ENCODE data around the gene TGFA. TPM values are rescaled to one million over a fixed set of nuclear protein-coding genes. Genes with fewer than 3 reads are reported as not detected.

The TGFA gene
- total RNA-seq = not detected in 2 replicates
- polyA plus RNA-seq = 0.06 TPM in 1 of 2 replicates, not detected in the other
- polyA plus RNA-seq (2012) = not detected in 2 replicates
- polyA minus RNA-seq (ENCODE audit: low replicate concordance) = not detected in 2 replicates

DNA sequence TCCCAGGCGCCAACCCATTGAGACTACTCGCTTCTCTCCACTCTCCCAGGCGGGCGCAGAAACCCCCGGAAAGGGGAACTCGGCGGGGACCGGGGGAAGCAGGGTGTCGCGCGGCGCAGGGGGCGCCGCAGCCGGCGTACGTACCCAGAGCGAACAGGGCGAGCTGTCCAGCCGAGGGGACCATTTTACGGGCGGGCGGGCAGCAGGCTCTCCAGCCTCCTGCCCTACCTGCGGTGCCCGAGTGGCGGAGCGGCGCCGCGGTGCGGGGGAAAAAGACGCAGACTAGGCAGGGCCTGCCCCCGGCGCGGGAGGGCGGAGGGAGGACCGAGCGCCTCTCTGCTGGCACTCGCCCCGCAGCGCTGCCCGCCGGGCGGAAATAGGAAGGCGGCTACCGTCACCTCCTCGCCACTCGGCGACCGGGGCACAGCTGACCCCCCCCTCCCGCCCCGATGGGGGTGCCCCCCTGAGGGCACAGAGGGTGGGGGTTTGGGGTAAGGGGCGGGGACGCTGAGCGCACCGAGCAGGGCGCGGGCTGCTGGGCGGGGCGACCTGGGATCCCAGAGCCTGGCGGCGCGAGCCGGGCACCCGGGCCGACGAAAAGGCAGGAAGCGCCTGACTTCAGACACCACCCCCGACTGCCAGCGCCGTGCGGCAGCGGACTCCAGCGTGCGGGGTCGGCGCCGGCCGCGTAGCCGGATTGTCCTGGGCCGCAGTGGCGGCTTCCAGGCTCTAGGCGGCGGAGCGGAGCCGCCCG is at the start of gene TGFA:
TSS of gene TGFA (minus strand) at position 243 of the 754 bp plus-strand sequence. CDS start at position 184, 59 bp downstream.
- Histone ChIP-seq H2AFZ (ENCODE audit: low read length) (no peak within 1 kb of the TSS), H3K27me3 (ENCODE audit: control insufficient read depth, insufficient read depth, low read length) (peaks cover 21% of the 10 kb centered on the region), H3K9ac (ENCODE audit: insufficient read depth, low read length) (no peak within 1 kb of the TSS), H3K79me2 (ENCODE audit: control insufficient read depth, insufficient read depth, low read length) (no peaks in the 10 kb centered on the region), H4K20me1 (ENCODE audit: control insufficient read depth, extremely low read depth, insufficient read depth, low read length) (no peaks in the 10 kb centered on the region), H3K4me3 (replicated peaks in 1 of 4; ENCODE audit: control extremely low read depth in 1 of 4, insufficient read depth in 1 of 4, low read depth in 3 of 4, low read length in 4 of 4) (peak within 1 kb of the TSS; percentile 12 to 55 (median 36)), H3K27ac (ENCODE audit: insufficient read depth, low read length) (no peak within 1 kb of the TSS), H3K4me1 (ENCODE audit: control insufficient read depth, extremely low read depth, insufficient read depth, low read length) (no peaks in the 10 kb centered on the region), H3K36me3 (ENCODE audit: control insufficient read depth, insufficient read depth, low read length) (no peaks in the 10 kb centered on the region), H3K9me3 (ENCODE audit: control insufficient read depth, insufficient read depth, low read depth, low read length) (no peaks in the 10 kb centered on the region), H3K4me2 (ENCODE audit: extremely low read depth, insufficient read depth, low read length) (peak within 1 kb of the TSS; percentile 64)
- DNase-seq (ENCODE audit: low read depth in 2 of 2) = peak; percentile 2 to 34
- TF ChIP-seq EZH2 (IDR thresholded peaks at IDR 0.05; ENCODE audit: low read length, missing control alignments) (no peak), CTCF (conservative IDR thresholded peaks at IDR 0.05 in 1 of 2, IDR thresholded peaks at IDR 0.05 in 1 of 2; ENCODE audit: low read depth in 1 of 2, low read length in 2 of 2) (peak; percentile 54 to 66)

- Histone ChIP-seq H3K9me3 (ENCODE audit: control insufficient read depth, insufficient read depth, low read depth, low read length) (no peaks in the 10 kb centered on the region), H3K9ac (ENCODE audit: insufficient read depth, low read length) (no peak overlapping the region), H3K79me2 (ENCODE audit: control insufficient read depth, insufficient read depth, low read length) (no peaks in the 10 kb centered on the region), H3K4me1 (ENCODE audit: control insufficient read depth, extremely low read depth, insufficient read depth, low read length) (no peaks in the 10 kb centered on the region), H4K20me1 (ENCODE audit: control insufficient read depth, extremely low read depth, insufficient read depth, low read length) (no peaks in the 10 kb centered on the region), H2AFZ (ENCODE audit: low read length) (no peak overlapping the region), H3K27ac (ENCODE audit: insufficient read depth, low read length) (no peak overlapping the region), H3K27me3 (ENCODE audit: control insufficient read depth, insufficient read depth, low read length) (no peaks in the 10 kb centered on the region), H3K36me3 (ENCODE audit: control insufficient read depth, insufficient read depth, low read length) (no peaks in the 10 kb centered on the region), H3K4me2 (ENCODE audit: extremely low read depth, insufficient read depth, low read length) (no peak overlapping the region), H3K4me3 (replicated peaks in 1 of 4; ENCODE audit: control extremely low read depth in 1 of 4, insufficient read depth in 1 of 4, low read depth in 3 of 4, low read length in 4 of 4) (no peak overlapping the region)
- TF ChIP-seq EZH2 (IDR thresholded peaks at IDR 0.05; ENCODE audit: low read length, missing control alignments) (no peak), CTCF (conservative IDR thresholded peaks at IDR 0.05 in 1 of 2, IDR thresholded peaks at IDR 0.05 in 1 of 2; ENCODE audit: low read depth in 1 of 2, low read length in 2 of 2) (no peak)
- DNase-seq (ENCODE audit: low read depth in 2 of 2) = no peak
Measured at GRCh38 chr2:70603066-70603465, 49.4 kb upstream of the TGFA start.

DNA sequence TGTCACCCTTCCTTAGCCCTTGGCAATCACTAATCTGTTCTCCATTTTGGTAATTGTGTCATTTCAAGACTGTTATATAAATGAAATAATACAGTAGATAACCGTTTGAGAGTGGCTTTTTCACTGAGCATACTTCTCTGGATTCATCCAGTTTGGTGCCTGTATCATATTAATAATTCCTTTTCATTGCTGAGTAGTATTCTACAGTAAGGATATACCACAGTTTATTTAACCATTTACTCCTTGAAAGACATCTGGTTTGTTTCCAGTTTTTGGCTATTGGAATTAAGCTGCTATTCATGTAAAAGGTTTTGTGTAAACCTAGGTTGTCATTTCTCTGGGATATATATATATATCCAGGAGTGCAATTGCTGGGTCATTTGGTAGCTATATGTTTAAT is 44.6 kb upstream of the TGFA start:
- Histone ChIP-seq H3K9me3 (ENCODE audit: control insufficient read depth, insufficient read depth, low read depth, low read length) (no peaks in the 10 kb centered on the region), H3K4me2 (ENCODE audit: extremely low read depth, insufficient read depth, low read length) (no peak overlapping the region), H3K27ac (ENCODE audit: insufficient read depth, low read length) (no peak overlapping the region), H3K79me2 (ENCODE audit: control insufficient read depth, insufficient read depth, low read length) (no peaks in the 10 kb centered on the region), H3K9ac (ENCODE audit: insufficient read depth, low read length) (no peak overlapping the region), H3K4me3 (replicated peaks in 1 of 4; ENCODE audit: control extremely low read depth in 1 of 4, insufficient read depth in 1 of 4, low read depth in 3 of 4, low read length in 4 of 4) (no peak overlapping the region), H3K27me3 (ENCODE audit: control insufficient read depth, insufficient read depth, low read length) (no peaks in the 10 kb centered on the region), H2AFZ (ENCODE audit: low read length) (no peak overlapping the region), H3K4me1 (ENCODE audit: control insufficient read depth, extremely low read depth, insufficient read depth, low read length) (no peaks in the 10 kb centered on the region), H4K20me1 (ENCODE audit: control insufficient read depth, extremely low read depth, insufficient read depth, low read length) (no peaks in the 10 kb centered on the region), H3K36me3 (ENCODE audit: control insufficient read depth, insufficient read depth, low read length) (no peaks in the 10 kb centered on the region)
- TF ChIP-seq EZH2 (IDR thresholded peaks at IDR 0.05; ENCODE audit: low read length, missing control alignments) (no peak), CTCF (conservative IDR thresholded peaks at IDR 0.05 in 1 of 2, IDR thresholded peaks at IDR 0.05 in 1 of 2; ENCODE audit: low read depth in 1 of 2, low read length in 2 of 2) (no peak)
- DNase-seq (ENCODE audit: low read depth in 2 of 2) = no peak

Measured in fibroblast of lung (primary cell).